Measurements from ENCODE around the gene LRFN4.
A peak's percentile ranks its signal among the peaks of the same experiment; 100 is the strongest.

The LRFN4 gene

DNA sequence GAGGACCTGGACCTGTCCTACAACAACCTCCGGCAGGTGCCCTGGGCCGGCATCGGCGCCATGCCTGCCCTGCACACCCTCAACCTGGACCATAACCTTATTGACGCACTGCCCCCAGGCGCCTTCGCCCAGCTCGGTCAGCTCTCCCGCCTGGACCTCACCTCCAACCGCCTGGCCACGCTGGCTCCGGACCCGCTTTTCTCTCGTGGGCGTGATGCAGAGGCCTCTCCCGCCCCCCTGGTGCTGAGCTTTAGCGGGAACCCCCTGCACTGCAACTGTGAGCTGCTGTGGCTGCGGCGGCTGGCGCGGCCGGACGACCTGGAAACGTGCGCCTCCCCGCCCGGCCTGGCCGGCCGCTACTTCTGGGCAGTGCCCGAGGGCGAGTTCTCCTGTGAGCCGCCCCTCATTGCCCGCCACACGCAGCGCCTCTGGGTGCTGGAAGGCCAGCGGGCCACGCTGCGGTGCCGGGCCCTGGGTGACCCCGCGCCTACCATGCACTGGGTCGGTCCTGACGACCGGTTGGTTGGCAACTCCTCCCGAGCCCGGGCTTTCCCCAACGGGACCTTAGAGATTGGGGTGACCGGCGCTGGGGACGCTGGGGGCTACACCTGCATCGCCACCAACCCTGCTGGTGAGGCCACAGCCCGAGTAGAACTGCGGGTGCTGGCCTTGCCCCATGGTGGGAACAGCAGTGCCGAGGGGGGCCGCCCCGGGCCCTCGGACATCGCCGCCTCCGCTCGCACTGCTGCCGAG is 1.5 kb downstream of the LRFN4 start:
- DNase-seq (ENCODE audit: low read depth): no peak

DNA sequence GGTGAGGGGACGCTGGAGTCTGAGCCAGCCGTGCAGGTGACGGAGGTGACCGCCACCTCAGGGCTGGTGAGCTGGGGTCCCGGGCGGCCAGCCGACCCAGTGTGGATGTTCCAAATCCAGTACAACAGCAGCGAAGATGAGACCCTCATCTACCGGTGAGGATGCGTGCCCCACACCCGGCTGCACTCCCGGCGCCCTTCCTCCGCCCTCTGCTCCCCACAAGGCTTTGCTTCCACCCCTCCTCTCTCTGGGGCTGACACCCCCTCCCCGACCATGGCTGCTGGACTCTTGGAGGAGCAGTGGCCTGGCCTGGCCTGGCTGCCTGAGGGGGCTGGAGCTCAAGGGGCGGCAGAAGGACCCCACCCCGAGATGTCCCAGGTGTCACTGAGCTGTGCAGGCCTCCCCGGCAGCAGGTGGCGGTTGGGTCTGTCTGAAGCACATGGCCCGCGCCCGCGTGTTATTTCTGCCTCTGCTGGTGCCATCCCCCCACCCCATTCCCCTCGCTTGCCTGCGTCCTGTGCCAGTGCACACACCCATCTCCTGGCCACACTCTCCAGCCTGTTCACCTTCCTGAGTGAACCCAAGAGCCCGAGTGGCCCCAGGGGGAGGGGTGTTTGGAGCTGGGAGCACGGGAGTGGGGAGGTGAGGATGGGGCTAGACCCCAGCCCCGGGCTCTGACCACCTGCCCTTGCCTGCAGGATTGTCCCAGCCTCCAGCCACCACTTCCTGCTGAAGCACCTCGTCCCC is 2.2 kb downstream of the LRFN4 start:
- DNase-seq (ENCODE audit: low read depth): no peak

DNA sequence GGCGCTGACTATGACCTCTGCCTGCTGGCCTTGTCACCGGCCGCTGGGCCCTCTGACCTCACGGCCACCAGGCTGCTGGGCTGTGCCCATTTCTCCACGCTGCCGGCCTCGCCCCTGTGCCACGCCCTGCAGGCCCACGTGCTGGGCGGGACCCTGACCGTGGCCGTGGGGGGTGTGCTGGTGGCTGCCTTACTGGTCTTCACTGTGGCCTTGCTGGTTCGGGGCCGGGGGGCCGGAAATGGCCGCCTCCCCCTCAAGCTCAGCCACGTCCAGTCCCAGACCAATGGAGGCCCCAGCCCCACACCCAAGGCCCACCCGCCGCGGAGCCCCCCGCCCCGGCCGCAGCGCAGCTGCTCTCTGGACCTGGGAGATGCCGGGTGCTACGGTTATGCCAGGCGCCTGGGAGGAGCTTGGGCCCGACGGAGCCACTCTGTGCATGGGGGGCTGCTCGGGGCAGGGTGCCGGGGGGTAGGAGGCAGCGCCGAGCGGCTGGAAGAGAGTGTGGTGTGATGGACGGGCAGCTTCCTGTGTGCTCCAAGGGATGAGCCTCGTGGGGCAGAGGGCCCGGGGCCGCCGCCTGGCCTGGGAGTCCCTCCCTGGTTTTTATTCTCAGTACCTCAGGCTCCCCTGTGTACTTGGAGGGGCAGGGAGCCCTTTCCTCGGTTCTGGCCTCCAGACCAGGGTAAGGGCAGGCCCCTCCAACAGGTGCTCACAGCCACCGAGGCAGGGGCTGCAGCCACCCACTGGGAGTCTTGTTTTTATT is 3.0 kb downstream of the LRFN4 start:
- DNase-seq (ENCODE audit: low read depth): no peak

DNA sequence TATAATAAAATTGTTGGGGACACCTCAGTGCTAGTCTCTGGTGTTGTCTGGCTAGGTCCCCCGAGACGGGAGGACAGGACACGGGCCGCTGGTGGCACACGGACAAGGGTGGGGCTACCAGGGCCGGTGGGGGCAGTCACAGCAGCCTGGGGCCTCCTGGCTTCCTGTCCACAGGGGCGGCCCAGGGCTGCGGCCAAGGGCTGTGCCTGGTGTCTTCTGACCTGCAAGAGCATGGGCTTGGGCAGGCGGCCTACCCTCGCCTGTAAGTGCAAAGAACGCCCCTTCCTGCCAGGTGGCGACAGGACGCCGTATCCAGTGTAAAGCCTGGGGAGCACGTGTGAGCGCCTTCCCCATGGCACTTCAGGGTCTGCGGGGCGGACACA is 3.6 kb downstream of the LRFN4 start:
- DNase-seq (ENCODE audit: low read depth): no peak

DNA sequence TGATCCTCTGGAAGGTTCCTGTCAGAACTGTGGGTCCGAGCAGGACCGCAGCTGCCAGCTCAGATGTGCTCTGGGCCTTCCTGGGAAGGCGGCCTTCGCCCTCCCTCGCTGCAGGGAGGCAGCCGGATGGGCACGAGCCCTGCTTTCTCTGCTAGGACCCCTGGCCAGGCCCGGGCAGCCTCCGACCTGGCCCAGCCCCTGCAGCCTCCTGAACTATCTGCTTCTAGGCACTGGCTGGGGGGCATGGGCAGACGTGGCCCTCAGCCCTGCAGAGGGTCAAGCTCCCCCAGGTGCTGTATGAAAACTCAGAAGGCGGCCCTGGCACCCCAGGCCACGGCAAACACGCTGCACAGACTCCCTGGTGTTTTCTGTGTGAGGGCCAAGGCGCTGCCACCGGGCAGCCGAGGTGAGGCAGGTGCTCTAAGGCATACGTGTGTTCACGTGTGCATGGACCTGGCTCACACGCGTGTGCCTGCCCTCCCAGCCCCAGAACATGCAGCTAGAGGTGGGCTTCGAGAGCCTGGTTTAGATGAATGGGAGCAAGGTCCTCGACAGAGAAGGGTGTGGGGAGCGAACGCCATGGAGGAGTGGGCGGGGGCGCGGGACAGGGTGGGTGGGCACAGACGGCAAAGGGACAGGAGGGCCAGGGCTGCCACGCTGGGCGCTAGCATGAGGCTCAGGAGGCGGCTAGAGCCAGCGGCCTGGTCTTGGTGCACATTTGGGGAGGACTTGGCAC is 4.3 kb downstream of the LRFN4 start:
- DNase-seq (ENCODE audit: low read depth): no peak

DNA sequence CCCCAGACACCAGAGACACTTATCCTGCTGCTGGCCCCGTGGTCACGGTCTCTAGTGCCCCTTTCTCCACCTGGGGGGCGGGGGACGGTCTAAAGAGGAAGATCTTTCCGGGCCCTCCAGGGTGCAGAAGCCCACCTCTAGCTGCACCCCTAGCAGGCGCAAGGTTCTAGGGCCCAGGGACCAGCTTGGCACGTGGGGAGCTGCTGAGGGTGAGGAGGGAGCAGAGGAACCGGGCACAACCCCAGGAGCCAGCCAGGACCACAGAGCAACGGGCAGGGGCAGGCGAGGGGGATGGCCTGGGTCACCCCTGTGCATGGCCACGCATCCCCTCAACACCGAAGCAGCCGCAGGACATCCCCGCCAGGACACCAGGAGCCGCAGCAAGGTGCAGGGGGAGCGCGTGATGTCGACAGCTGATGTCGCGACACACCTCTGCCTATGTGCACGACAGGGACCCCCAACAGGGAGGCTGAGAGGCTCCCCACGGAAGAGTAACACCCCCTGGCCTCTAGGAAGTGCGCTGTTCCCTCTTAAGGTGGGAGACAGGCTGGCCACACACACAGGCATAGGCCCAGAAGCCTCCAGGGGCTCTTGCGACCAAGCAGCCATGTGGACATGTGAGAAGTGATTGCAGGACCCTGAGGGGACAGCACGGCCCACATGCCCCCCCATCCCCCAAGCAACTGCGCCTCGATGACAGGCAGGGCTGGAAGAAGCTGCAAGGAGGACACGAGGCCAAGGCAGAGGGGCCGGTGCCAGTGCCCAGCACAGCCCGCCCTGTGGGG is 5.1 kb downstream of the LRFN4 start:
- DNase-seq (ENCODE audit: low read depth): no peak

DNA sequence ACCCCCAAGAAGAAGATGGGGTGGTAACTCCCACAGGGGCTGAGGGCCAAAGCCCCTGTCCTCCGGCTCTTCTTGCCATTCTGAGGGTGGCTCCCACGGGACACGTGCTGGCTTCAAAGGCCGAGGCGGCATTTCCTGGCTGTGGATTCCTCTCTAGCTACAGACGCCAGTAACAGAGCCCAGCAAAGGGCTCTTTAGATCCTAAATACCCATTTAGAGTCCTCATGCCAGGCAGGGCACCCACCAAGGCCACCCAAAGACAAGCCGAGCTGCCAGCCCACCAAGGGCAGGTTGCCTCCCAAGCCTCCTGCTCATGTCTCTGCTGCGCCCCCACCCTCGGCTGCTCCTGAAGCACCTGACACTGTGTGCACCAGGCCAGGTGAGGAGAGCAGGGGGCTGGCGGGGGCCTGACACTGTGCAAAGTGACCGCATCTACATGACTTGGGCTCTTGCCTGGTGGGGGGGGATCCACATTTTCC is 5.7 kb downstream of the LRFN4 start:
- DNase-seq (ENCODE audit: low read depth): no peak

DNA sequence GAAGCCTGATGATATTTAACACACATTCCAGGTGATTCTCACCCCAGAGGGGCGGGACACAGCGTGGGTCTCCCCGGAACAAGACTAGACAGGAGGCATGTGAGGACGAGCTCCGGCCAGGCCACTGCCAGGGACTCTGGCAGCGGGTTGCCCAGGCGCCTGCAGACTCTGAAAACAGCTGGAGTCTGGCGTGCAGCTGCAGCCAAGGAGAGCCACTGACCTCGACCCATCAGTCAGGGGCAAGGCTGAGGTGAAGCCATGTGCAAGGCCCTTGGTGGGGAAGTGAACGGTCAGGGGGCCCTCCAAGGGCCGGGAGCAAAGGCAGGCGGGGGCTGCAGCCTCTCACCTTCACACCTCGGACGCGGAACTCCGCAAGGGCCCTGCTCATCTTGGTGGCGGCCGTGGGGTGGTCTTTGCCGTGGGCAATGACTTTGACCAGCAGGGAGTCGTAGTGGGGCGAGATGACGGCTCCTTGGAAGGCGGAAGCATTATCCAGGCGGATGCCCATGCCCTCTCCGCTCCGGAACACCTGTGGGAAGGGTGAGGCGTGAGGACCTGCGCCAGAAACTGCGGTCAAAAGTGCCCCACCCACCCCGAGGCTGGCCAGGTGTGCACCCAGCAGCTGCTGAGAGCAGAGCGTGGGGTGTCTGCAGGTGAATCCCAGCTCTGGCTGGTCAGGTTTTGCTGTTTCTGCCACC is 6.7 kb downstream of the LRFN4 start:
- no peak for DNase-seq (ENCODE audit: low read depth)

DNA sequence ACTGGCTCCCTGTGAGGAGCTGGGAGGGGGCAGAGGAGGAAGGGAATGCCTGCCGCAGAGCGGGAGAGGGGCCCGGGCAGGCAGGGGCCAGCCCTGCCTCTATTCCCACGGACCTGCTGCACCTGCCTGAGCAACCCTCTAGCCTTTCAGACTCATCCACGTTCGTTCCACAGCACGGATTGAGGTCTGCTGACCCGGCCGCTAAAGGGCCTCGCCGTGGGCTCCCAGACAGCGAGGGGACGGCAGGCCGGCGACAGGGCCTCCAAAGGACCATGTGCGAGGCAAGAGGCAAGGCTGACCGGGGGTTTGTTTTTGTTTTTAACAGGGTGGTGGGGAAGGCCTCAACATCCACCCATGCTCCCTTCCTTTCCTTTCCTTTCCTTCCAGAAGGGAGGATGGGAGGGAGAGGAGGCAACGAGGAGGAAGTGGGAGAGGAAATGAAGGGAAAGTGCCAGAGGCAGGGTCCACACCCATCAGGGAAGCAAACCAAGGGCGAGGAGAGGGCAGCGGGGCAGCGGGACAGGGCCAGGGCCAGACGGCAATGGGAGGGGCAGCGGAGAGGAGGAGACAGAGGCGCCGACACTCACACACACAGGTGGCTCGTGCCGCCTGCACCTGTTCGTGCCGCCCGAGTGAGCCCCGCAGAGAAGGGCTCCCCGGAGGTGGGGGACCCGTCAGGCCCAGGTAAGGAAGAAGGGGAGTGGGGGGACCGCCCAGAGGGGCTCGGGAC is 7.5 kb downstream of the LRFN4 start:
- no peak for DNase-seq (ENCODE audit: low read depth)

DNA sequence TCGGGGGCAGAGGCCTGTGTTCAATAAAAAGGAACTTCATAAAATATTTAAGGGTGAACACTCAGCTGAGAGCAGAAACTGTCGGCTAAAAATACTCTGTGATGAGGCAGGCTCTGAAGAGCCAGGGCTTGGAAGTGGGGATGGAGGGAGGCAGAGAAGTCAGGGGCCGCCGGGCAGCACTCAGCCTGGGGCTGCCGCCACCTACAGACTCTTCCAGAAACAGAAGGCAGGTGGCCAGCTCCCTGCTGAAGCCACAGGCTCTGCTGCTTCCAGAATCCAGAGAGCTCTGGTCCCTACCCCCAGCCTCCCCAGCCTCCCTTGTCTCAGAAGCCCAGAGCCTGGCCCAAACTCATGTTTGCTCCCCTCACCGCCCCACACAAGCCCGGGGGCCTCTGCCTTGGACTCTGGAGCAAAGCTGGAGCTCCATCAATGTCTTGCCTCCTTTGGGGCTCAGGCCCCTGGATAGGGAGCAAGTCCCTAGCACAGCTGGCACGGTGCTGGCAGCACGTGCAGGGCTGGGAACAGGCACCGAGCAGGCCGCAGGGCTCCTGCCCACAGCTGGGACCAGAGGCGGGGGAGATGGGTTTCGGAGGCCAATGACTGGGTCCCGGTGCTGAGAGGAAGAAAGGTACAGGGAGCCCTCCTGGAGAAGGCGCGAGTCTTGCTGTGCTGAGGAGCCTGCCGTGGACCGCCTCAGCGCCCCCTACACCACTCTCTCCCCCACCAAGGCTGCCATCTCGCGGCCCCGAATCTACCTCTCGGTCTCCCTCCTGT is 8.2 kb downstream of the LRFN4 start:
- no peak for DNase-seq (ENCODE audit: low read depth)

DNA sequence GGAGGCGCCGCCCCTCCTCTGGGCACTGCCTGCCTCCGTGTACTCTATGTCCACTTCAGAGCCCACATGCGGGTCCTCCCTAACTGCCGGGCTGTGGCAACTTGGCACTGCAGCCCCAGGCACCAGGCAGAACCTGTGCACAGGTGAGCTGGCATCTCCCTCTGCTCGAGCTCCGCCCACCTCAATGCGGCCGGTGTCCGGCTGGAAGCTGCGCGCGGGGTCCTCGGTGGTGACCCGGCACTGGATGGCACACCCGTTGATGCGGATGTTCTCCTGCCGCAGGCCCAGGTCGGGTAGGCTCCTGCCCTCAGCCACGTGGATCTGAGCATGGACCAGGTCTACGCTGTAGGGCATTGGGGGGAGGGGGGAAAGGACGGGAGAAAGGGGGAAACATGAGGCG is 9.1 kb downstream of the LRFN4 start:
- DNase-seq (ENCODE audit: low read depth): no peak

DNA sequence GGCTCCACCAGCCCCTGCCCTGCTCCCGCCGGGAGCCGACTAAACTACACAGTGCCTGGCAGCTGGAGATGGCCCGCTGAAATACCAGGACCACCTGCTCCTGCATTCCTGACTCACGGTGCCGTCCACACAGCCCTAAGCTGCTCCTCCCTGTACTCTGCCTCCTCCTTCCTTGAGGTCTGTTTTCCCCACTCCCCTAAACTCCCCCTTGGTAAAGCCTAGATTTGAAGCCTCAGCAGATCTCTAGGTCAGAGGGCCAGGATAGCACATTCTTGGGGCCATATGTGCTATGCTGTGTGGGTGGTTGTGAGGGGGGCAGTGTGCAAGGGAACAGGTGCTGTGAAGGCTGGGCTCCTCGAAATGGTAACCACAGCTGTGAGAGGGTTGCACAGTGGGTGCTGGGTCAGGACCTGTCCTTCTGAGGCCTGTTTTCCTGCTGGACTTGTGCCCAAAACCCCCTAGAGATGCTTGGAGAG is 9.7 kb downstream of the LRFN4 start:
- DNase-seq (ENCODE audit: low read depth): no peak

DNA sequence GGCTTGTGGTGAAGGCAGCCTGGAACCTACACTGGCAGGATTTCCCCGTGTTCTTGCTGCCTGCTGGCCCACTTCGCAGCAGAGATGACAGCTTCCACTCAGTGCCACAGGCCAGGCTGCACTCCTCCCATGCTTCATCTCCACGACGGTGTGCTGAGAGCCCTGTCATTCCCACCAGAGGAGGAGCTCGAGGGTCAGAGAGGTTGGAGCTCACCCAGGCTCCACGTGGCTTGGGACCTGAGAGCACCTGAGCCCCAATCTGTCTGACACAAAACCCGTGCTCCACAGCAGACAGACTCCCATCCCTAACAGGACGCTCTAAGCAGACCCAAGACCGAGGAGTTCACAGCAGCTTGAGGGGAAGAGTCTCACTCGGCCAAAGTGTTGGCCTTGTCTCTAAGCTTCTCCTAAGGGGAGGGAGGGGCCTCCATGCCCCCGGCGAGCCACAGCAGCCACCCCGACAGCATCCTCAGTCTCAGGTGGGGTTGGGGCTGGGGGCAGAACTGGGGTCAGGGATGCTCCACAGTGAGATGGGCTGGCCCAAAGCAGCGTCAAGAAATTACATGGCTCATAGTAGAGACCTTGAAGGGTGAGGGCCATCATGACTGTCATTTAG is 10.7 kb downstream of the LRFN4 start:
- DNase-seq (ENCODE audit: low read depth): no peak

DNA sequence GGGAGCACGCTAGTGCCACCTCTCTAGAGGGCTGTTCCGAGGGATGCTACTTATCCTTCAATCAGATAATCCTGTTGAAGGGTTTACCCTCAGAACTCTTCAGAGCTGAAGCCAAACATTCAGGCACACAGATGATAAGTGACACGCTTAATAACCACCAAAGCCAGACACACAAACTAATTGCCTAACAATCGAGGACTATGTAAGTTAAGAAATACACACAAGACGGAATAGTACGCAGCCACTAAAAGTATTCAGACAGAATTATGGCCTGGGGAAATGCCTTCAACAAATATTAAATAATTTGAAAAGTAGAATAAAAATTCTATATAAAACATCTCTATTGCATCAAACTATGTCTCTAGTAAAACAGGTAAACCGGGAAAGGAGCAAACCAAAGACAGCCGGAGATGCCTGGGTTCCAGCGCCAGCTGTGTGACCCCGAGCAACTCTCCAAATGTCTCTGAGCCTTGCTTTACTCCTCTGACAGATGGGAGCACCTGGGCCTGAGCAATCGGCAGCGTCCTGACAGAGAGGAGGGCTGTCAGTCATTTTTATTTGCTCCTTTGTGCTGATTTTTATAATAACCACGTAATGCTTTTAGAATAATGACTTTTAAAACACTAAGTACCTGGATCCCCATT is 11.3 kb downstream of the LRFN4 start:
- DNase-seq (ENCODE audit: low read depth): no peak

DNA sequence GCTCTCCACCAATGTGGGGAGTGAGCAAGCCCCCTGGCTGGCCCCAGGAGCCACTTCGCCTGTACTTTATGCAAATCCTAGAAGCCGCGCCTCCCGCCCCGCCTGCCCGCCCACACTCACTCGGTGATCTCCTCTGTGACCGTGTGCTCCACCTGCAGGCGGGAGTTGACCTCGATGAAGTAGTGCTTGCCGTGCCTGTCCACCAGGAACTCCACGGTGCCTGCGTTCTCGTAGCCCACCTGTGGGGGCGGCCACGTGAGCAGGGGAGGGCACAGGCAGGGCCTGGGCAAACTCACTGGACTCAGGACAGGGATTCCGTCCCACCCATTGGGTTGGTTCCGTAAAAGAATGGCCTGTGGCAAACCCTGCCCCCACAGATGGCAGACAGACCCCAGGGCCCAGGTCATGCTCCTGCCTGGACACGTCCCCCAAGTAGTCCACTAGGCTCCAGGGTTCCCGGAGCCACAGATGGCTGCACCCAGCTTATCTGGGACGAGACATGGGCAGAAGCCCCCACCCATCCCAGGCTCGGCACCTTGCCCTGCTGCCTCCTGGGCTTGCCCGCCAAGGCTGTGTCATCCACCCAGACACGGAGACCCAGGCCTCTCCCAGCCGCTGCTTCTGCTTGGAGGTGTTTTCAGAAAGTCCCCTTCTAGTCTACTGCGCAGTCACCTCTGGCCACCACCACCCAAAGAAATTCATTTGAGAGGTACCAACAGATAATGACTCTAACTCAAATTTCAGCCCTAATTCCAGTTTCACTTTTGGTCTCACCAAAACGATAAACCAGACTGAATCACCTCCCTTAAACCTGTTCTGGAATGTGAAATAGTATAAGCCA is 12.1 kb downstream of the LRFN4 start:
- DNase-seq (ENCODE audit: low read depth): peak; percentile 79

DNA sequence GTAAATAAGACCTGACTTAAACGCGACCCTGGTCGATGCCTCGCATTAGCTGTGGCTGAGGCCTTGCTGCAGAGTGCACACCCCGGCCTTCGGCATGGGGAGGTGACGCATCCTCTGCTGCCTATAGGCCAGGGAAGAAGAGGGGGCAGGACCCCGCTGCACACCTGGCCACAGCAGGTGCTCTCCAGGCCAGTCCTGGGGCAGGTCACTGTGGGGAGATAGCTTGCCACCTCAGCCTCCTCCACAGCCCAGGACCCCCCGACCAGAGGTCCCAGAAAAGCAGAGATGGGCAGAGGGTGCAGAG is 12.7 kb downstream of the LRFN4 start:
- no peak for DNase-seq (ENCODE audit: low read depth)

DNA sequence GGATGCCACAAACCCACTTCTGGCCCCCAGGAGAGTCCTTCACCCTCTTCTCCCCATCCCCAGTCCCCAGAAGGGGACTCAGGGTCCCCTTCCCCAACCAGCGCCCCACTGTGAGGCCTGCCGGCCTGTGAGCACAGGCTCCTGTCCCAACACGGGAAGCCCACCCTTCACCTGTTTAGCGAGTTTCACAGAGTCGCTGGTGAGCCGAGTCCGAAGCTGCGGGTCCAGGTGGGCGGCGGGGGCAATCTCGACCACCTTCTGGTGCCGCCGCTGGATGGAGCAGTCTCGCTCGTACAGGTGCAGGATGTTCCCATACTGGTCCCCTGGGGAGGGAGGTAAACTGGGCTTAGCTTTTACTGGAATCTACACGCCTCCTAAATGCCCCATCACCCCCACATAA is 13.3 kb downstream of the LRFN4 start:
- no peak for DNase-seq (ENCODE audit: low read depth)
